GM12873 (cell line): ENCODE measurements around the gene ADARB1.

Experiments used
- TF ChIP-seq, protein P1 (sequence below): IDR thresholded peaks from 2 replicates; pipeline ENCODE4 v1.5.1; 2012; ENCODE audit warnings: low read depth, mild to moderate bottlenecking, moderate library complexity, low read length, control low read depth; ENCODE audit not compliant: insufficient read depth; ENCODE audit errors: missing control alignments

ADARB1 gene

DNA sequence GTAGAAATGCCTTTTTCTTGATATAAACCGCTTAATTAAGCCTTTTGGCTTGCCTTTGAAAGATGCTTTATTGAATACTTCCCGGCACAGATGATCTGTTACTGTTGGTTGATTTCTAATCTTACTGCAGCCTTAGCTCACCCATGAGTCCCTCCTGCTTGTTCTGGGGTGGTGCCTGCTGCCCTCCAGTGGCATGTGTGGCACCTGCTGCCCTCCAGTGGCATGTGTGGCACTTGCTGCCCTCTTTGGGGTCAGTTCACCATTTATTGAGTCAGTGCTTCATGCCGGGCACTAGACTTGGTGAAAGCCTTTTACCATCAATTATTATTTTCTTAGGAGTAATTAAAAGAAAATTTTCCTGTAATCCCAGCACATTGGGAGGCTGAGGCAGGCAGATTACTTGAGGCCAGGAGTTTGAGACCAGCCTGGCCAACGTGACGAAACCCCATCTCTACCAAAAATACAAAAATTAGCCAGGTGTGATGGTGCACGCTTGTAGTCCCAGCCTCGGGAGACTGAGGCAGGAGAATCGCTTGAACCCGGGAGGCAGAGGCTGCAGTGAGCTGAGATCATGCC is 54.3 kb downstream of the ADARB1 start:
- TF ChIP-seq, protein P1, sequence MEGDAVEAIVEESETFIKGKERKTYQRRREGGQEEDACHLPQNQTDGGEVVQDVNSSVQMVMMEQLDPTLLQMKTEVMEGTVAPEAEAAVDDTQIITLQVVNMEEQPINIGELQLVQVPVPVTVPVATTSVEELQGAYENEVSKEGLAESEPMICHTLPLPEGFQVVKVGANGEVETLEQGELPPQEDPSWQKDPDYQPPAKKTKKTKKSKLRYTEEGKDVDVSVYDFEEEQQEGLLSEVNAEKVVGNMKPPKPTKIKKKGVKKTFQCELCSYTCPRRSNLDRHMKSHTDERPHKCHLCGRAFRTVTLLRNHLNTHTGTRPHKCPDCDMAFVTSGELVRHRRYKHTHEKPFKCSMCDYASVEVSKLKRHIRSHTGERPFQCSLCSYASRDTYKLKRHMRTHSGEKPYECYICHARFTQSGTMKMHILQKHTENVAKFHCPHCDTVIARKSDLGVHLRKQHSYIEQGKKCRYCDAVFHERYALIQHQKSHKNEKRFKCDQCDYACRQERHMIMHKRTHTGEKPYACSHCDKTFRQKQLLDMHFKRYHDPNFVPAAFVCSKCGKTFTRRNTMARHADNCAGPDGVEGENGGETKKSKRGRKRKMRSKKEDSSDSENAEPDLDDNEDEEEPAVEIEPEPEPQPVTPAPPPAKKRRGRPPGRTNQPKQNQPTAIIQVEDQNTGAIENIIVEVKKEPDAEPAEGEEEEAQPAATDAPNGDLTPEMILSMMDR: peak; percentile 92

DNA sequence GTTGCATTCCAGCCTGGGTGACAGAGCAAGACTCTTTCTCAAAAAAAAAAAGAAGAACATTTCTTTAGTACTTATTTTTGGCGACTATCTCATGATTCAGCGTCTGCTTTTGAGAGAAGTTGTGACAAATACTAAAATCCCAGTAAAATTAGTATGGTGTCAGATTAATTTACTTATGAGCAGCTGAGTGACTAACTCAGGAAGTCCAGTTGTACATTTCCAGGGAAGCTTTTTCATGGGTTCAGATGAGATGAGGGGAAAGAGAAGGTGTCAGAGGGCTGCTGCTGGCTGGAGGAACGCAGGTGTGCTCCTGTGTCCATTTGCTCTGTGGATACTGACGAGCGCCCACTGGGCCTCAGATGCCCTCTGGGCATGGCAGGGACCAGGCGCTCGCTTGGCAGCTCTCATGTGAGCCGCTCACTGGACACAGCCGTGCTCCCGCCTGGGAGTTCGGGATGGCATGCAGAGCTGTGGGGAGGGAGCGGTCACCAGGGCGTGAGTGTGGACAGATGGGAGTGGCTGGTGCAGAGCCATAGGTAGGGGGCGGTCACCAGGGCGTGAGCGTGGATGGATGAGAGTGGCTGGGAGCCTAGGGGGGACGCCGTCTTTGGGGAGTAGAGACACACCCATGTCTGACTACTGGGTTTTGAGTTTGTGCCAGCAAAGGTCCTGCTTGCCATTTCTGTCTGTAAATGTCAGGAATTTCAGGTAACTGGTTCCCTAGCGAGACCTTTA is 55.0 kb downstream of the ADARB1 start:
- TF ChIP-seq, protein P1: no peak

DNA sequence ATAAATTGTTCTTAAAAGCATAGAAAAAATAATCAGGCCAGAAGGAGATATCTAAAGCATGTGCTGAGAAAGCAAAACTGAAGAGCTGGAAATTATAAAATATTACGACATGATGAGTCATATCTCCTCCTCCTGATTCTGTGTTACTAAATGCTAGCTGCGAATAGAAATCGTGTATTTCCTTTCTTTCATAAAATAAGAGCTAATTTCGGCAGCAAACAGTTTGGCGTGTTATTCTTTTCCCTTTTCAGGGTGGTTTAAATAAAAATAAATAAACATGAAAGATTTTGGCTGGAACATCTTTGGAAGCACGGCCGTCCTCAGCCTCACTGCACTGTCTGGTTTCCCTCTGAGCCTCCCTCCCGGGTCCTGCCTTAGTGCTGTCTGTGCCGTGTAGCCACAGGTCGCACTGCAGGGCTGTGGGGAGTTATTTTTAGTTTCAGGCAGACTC is 56.0 kb downstream of the ADARB1 start:
- TF ChIP-seq, protein P1: no peak

DNA sequence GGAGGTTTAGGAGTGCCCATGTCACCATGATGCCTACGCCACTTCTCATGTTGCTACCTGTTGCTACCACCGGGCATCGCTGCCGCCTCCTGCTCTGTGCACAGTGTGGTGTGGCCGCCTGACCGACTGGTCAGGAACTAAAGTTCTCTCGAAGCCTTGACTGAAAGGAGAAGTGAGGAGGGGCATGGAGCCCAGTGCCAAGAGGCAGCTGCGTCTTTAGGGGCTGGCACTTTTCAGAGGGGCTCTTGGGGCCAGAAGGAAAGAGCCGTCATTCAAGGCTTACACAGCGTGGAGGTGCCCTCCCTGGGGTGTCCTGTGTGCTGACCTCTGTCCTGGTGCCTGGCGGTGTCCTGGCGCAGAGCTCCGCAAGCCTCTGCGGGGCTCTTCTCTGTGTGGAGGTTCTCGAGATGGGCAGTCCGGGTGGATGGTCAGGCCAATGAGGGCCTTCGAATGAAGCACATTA is 57.2 kb downstream of the ADARB1 start:
- TF ChIP-seq, protein P1: no peak

DNA sequence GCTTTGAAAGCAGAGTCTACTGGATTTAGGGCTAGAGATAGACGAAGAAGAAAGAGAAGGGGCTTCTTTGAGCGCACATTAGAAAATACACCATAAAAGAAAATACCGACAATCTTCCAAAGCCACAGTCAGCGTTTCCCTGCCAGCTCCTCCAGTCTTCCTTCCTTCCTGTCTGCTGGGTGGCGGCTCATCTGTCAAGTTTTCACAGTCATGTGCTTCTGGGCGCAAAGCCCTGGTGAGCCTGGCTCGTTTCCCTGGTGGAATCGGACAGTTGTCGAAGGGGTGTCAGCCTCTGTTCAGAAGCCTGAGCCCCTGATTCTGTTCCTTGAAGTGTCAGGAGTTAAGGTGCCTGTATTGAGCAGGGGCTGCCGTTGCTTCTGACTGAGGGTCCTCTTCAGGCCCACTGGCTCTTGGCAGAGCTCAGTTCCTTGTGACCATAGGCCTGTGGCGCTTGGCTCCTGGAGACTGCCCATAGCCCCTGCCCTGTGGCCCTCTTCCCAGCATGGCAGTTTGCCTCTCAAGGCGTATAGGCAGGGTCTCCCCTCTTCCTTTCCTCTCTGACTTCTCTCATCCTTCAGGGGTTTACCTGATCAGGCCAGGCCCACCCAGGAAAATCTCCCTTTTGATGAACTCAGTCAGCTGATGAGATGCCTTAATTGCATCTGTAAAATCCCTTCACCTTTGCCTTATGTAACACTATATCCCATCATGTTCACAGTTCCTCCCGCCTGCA is 58.6 kb downstream of the ADARB1 start:
- TF ChIP-seq, protein P1: no peak

DNA sequence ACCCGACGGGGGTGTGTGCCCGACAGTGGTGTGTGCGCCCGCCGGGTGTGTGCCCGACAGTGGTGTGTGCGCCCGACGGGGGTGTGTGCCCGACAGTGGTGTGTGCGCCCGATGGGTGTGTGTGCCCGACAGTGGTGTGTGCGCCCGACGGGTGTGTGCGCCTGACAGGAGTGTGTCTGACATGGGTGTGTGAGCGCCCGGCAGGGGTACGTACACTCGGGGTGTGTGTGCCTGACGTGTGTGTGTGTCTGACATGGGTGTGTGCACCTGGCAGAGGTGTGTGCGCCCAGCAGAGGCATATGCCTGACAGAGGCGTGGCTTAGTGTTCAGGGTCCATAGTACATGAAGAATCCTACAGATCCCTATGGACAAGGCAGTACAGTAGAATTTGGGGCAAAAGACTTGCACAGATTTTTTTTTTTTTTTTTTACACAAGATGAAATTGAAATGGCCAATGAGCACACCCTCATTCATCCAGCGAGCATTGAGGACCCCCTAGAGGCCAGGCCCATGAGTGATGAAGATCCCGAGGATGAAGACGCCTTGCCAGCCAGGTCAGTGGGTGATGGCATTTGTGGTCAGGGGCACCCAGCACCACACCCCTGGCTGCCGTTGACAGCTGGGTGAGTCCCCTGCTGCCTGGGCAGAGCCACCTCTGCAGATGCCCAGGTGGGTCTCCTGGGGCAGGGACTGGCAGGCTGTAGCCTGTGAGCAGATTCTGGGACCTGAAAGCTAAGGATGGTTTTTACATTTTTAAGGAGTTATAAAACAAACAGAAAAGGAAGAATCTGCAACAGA is 60.1 kb downstream of the ADARB1 start:
- TF ChIP-seq, protein P1: no peak

DNA sequence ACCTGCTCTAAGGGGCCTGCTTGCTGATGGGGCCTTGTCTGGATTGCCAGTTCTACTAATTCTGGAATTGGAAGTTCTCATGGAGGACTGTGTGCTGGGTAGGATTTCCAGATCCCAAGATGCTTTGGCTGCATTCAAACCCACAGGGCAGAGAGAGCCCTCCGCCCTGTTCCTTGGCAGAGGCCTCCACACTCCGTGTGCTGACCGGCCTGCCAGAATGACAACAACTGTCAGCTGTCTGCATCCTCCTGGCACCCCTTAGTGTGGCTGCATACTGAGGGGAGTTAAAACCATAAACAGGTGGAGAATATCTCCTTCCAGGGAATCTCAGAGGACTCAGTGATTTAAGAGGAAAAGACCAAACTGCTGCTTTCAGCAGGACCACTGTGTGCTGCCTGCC is 60.7 kb downstream of the ADARB1 start:
- TF ChIP-seq, protein P1: no peak
